Measurements from ENCODE around the gene C9orf153. TPM values are rescaled to one million over a fixed set of nuclear protein-coding genes. Genes with fewer than 3 reads are reported as not detected.

The C9orf153 gene
- total RNA-seq, 1 experiment from 2014 or later, result 0.17 TPM

DNA sequence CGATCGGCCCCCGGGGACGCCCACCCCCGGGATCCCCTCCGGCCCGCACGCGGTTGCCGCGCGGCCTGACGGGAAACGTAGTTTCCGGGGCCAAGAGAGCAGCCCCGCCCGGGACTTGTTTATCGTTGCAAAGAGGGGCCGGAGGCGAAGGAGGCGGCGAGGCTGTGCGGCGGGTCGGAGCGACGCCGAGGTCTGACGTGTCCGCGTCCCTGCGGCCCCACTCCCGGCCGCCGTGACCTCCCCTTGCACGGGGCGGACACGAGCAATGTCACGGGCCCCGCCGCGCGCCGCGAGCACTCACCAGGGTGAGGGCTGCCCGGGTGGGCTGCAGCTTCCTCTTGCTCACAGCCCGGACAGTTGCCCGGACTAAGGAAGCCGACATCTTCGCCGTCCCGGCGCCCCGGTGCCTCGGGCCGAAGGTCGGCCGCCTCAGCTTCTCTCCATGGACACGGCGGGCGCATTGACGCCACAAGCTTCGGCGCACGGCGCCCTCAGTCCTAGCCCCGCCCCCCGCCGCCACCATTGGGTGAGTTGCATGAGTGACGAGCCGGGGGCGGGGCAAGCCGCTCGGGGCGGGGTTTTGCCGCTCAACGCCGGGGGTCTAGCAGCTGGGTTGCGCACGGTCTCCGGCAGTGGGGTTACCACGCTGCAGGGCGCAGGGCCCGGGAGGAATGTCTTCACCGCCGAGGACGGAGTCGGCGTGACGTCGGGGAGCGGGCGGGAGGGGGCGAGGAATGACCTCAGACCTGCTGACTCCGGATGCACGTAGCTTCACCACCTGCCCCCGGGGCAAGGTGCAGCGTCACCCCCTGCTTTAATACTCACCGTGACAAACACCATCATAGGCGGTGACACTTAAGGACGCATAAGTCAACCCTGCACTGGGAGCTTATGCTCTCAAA lies 22.9 kb upstream of the C9orf153 start, which contains the start of gene ISCA1:
Gene ISCA1 (minus strand): TSS at position 462 of the 902 bp plus-strand sequence. CDS start 80 bp downstream, at position 382.
- Histone ChIP-seq H3K79me1 (ENCODE audit: insufficient read depth, low read depth, low read length, poor library complexity, severe bottlenecking) (no peaks in the 10 kb centered on the region), H2BK12ac (ENCODE audit: insufficient read length, low read depth, low read length) (no peak within 1 kb of the TSS), H3K56ac (ENCODE audit: insufficient read length, low read depth, low read length) (peak within 1 kb of the TSS; percentile 25), H2BK20ac (ENCODE audit: low read depth, low read length, poor library complexity, severe bottlenecking) (no peak within 1 kb of the TSS), H3K4ac (ENCODE audit: low read depth, low read length) (no peak within 1 kb of the TSS; the same call in 1 of the 2 replicates), H3K23ac (ENCODE audit: insufficient read length, low read depth, low read length) (no peak within 1 kb of the TSS), H2AK5ac (ENCODE audit: insufficient read length, low read length) (no peak within 1 kb of the TSS), H2BK15ac (ENCODE audit: low read depth, low read length) (no peak within 1 kb of the TSS), H4K91ac (ENCODE audit: insufficient read length, low read depth, low read length) (no peak within 1 kb of the TSS), H3K14ac (ENCODE audit: insufficient read depth, low read length) (peak within 1 kb of the TSS; percentile 94), H3K9me3 (ENCODE audit: control insufficient read depth, low read depth, low read length) (no peaks in the 10 kb centered on the region), H3K4me2 (ENCODE audit: insufficient read depth, insufficient read length, low read length) (peak within 1 kb of the TSS; percentile 97), H3K23me2 (ENCODE audit: insufficient read length, low read depth, low read length, poor library complexity, severe bottlenecking) (peaks cover 5% of the 10 kb centered on the region), H3K18ac (ENCODE audit: insufficient read length, low read depth, low read length) (peak within 1 kb of the TSS; percentile 96), H4K8ac (replicated peaks; ENCODE audit: insufficient read length, low read depth, low read length) (no peak within 1 kb of the TSS), H3K27ac (ENCODE audit: insufficient read length, low read depth, low read length) (no peak within 1 kb of the TSS), H3K79me2 (ENCODE audit: insufficient read depth, low read length) (peaks cover 13% of the 10 kb centered on the region; the same call in 1 of the 2 replicates), H3K9ac (ENCODE audit: extremely low read depth, insufficient read length, low read length) (peak within 1 kb of the TSS; percentile 93), H4K5ac (ENCODE audit: insufficient read length, low read depth, low read length) (peak within 1 kb of the TSS; percentile 58), H3T11ph (ENCODE audit: low read length) (no peak within 1 kb of the TSS), H3K27me3 (ENCODE audit: insufficient read depth, low read length) (no peaks in the 10 kb centered on the region), H2AFZ (ENCODE audit: low read length) (no peak within 1 kb of the TSS), H4K20me1 (ENCODE audit: control insufficient read depth, insufficient read depth, insufficient read length) (no peaks in the 10 kb centered on the region), H2BK5ac (ENCODE audit: insufficient read length, low read length) (peak within 1 kb of the TSS; percentile 43), H3K4me1 (ENCODE audit: insufficient read depth, low read length) (no peaks in the 10 kb centered on the region; the same call in 1 of the 2 replicates), H2BK120ac (ENCODE audit: low read depth, low read length, poor library complexity, severe bottlenecking) (no peak within 1 kb of the TSS)
- WGBS (ENCODE audit: extremely low coverage, insufficient read length, low lambda C conversion rate), result no CpG with 5 or more reads among the region's 101 CpGs
- Mint-ChIP-seq H3K9me3 (no peaks in the 10 kb centered on the region), H3K27me3 (ENCODE audit: low read depth) (peaks cover 9% of the 10 kb centered on the region), H3K4me1 (peaks cover 27 to 29% of the 10 kb centered on the region in 2 experiments), H3K4me3 (peak within 1 kb of the TSS; percentile 88 to 95), H3K36me3 (ENCODE audit: insufficient read depth in 1 of 3, low read depth in 3 of 3) (peaks cover 5 to 14% (median 12%) of the 10 kb centered on the region in 3 experiments; a peak in 5 of 7 replicates), H3K27ac (peak within 1 kb of the TSS; percentile 89 to 98 (median 97))
- TF ChIP-seq, protein P1, sequence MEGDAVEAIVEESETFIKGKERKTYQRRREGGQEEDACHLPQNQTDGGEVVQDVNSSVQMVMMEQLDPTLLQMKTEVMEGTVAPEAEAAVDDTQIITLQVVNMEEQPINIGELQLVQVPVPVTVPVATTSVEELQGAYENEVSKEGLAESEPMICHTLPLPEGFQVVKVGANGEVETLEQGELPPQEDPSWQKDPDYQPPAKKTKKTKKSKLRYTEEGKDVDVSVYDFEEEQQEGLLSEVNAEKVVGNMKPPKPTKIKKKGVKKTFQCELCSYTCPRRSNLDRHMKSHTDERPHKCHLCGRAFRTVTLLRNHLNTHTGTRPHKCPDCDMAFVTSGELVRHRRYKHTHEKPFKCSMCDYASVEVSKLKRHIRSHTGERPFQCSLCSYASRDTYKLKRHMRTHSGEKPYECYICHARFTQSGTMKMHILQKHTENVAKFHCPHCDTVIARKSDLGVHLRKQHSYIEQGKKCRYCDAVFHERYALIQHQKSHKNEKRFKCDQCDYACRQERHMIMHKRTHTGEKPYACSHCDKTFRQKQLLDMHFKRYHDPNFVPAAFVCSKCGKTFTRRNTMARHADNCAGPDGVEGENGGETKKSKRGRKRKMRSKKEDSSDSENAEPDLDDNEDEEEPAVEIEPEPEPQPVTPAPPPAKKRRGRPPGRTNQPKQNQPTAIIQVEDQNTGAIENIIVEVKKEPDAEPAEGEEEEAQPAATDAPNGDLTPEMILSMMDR (conservative IDR thresholded peaks at IDR 0.05), result no peak
- DNase-seq, result peak; percentile 97

Data from H9 (cell line).